H1 (cell line): ENCODE data around the gene ANKUB1. TPM values are rescaled to one million over a fixed set of nuclear protein-coding genes. Genes with fewer than 3 reads are reported as not detected.

Experiments used
- ASH2L ChIP-seq: fragments of 200-600, 300-600 bp; sonication (generic); IDR thresholded peaks from one replicate; pipeline ENCODE4 v1.7.1; 2017; ENCODE audit warnings: low read length
- BCL11A ChIP-seq, 2 experiments: IDR thresholded peaks; one replicate each; pipeline ENCODE4 v1.6.1; 2011; ENCODE audit warnings: low read depth in 2 of 2, low read length in 2 of 2, mild to moderate bottlenecking in 2 of 2
- HDAC6 ChIP-seq: IDR thresholded peaks from one replicate; pipeline ENCODE4 v1.7.1; 2012; ENCODE audit warnings: low read depth, mild to moderate bottlenecking, inconsistent platforms, low read length, moderate library complexity
- JUN ChIP-seq: IDR thresholded peaks from 2 replicates; pipeline ENCODE4 v1.6.1; 2011; ENCODE audit warnings: low read depth, mild to moderate bottlenecking, improper control_type of control experiment, low read length
- RAD21 ChIP-seq, 2 experiments: IDR thresholded peaks in 1 of 2; conservative IDR thresholded peaks in 1 of 2; 2 replicates each; pipeline ENCODE4 v1.6.1; 2011; ENCODE audit warnings: low read depth in 2 of 2, low read length in 2 of 2, improper control_type of control experiment in 1 of 2, inconsistent platforms in 1 of 2, mild to moderate bottlenecking in 1 of 2, moderate library complexity in 1 of 2
- SAP30 ChIP-seq: fragments of 300-600 bp; sonication (generic); IDR thresholded peaks from 2 replicates; pipeline ENCODE4 v1.7.1; 2012; ENCODE audit warnings: low read length, moderate library complexity, mild to moderate bottlenecking, inconsistent platforms; ENCODE audit not compliant: insufficient read depth, insufficient replicate concordance
- TBP ChIP-seq: IDR thresholded peaks from 2 replicates; pipeline ENCODE4 v1.6.1; 2011; ENCODE audit warnings: low read depth, low read length, improper control_type of control experiment
- YY1 ChIP-seq: IDR thresholded peaks from 2 replicates; pipeline ENCODE4 v1.6.1; 2011; ENCODE audit warnings: low read depth, mild to moderate bottlenecking, low read length
- polyA plus RNA-seq, 7 experiments: library from polyadenylated mRNA; depleted of rRNA in 3 of 7; stranded (reverse) in 5 of 7; unstranded in 2 of 7; fragments of >200 nt in 5 of 7; fragments of 200-250 nt in 2 of 7; gene quantifications; 1 replicate in 5 of 7; 2 replicates in 1 of 7; 4 replicates in 1 of 7; pipeline versions ENCODE4 v1.2.1 to v1.2.3, GENCODE V29; 2011 to 2013; ENCODE audit warnings: missing spikeins in 2 of 7, mixed read lengths in 2 of 7
- total RNA-seq: library from RNA; stranded (reverse); fragmentation: NEBNext Ultra II Directional; extraction: Animal tissue kit (Norgen Biotek cat#: 25700); gene quantifications from 2 replicates; pipeline ENCODE4 v1.2.1, GENCODE V29; 2021
- TF ChIP-seq, protein P1 (sequence below): fragments of 300-600 bp; sonication (generic); IDR thresholded peaks from 2 replicates; pipeline ENCODE4 v1.7.1; 2012; ENCODE audit warnings: low read length, moderate library complexity, mild to moderate bottlenecking, inconsistent platforms; ENCODE audit not compliant: insufficient replicate concordance

The ANKUB1 gene
- total and polyA plus RNA-seq, 2 of the 8 experiments (the other 6 are each of a cell fraction or from before 2014, with no cell fraction given) = not detected

DNA sequence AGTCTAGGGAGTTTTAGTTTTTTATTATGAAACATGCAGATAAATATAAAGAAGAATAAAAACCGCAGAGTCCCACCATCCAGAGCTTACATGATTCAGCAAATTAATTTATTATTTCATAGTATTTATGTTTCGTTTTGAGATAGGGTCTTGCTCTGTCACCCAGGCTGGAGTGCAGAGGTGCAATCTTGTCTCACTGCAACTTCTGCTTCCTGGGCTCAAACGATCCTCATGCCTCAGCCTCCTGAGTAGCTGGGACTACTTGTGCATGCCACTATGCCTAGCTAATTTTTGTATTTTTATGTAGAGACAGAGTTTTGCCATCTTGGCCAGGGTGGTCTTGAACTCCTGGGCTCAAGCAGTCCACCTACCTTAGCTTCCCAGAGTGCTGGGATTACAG, 34.3 kb upstream of the ANKUB1 start (continued):
- TF ChIP-seq, protein P1, sequence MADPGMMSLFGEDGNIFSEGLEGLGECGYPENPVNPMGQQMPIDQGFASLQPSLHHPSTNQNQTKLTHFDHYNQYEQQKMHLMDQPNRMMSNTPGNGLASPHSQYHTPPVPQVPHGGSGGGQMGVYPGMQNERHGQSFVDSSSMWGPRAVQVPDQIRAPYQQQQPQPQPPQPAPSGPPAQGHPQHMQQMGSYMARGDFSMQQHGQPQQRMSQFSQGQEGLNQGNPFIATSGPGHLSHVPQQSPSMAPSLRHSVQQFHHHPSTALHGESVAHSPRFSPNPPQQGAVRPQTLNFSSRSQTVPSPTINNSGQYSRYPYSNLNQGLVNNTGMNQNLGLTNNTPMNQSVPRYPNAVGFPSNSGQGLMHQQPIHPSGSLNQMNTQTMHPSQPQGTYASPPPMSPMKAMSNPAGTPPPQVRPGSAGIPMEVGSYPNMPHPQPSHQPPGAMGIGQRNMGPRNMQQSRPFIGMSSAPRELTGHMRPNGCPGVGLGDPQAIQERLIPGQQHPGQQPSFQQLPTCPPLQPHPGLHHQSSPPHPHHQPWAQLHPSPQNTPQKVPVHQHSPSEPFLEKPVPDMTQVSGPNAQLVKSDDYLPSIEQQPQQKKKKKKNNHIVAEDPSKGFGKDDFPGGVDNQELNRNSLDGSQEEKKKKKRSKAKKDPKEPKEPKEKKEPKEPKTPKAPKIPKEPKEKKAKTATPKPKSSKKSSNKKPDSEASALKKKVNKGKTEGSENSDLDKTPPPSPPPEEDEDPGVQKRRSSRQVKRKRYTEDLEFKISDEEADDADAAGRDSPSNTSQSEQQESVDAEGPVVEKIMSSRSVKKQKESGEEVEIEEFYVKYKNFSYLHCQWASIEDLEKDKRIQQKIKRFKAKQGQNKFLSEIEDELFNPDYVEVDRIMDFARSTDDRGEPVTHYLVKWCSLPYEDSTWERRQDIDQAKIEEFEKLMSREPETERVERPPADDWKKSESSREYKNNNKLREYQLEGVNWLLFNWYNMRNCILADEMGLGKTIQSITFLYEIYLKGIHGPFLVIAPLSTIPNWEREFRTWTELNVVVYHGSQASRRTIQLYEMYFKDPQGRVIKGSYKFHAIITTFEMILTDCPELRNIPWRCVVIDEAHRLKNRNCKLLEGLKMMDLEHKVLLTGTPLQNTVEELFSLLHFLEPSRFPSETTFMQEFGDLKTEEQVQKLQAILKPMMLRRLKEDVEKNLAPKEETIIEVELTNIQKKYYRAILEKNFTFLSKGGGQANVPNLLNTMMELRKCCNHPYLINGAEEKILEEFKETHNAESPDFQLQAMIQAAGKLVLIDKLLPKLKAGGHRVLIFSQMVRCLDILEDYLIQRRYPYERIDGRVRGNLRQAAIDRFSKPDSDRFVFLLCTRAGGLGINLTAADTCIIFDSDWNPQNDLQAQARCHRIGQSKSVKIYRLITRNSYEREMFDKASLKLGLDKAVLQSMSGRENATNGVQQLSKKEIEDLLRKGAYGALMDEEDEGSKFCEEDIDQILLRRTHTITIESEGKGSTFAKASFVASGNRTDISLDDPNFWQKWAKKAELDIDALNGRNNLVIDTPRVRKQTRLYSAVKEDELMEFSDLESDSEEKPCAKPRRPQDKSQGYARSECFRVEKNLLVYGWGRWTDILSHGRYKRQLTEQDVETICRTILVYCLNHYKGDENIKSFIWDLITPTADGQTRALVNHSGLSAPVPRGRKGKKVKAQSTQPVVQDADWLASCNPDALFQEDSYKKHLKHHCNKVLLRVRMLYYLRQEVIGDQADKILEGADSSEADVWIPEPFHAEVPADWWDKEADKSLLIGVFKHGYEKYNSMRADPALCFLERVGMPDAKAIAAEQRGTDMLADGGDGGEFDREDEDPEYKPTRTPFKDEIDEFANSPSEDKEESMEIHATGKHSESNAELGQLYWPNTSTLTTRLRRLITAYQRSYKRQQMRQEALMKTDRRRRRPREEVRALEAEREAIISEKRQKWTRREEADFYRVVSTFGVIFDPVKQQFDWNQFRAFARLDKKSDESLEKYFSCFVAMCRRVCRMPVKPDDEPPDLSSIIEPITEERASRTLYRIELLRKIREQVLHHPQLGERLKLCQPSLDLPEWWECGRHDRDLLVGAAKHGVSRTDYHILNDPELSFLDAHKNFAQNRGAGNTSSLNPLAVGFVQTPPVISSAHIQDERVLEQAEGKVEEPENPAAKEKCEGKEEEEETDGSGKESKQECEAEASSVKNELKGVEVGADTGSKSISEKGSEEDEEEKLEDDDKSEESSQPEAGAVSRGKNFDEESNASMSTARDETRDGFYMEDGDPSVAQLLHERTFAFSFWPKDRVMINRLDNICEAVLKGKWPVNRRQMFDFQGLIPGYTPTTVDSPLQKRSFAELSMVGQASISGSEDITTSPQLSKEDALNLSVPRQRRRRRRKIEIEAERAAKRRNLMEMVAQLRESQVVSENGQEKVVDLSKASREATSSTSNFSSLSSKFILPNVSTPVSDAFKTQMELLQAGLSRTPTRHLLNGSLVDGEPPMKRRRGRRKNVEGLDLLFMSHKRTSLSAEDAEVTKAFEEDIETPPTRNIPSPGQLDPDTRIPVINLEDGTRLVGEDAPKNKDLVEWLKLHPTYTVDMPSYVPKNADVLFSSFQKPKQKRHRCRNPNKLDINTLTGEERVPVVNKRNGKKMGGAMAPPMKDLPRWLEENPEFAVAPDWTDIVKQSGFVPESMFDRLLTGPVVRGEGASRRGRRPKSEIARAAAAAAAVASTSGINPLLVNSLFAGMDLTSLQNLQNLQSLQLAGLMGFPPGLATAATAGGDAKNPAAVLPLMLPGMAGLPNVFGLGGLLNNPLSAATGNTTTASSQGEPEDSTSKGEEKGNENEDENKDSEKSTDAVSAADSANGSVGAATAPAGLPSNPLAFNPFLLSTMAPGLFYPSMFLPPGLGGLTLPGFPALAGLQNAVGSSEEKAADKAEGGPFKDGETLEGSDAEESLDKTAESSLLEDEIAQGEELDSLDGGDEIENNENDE = no peak
- TF ChIP-seq SAP30 (no peak), YY1 (no peak), TBP (no peak), ASH2L (no peak), JUN (no peak), BCL11A (IDR thresholded peaks at IDR 0.05; ENCODE audit: low read depth in 2 of 2, low read length in 2 of 2) (no peak), HDAC6 (no peak), RAD21 (IDR thresholded peaks at IDR 0.05 in 1 of 2, conservative IDR thresholded peaks at IDR 0.05 in 1 of 2; ENCODE audit: low read depth in 2 of 2, low read length in 2 of 2) (no peak)
